Adrenal gland (tissue), 5 donors: ENCODE measurements around the gene PELI3.

ENCODE experiments used
- POLR2A ChIP-seq, 2 donors: fragments of 450-650 bp; IDR thresholded peaks; one replicate each; pipeline ENCODE4 v1.6.1; 2017; ENCODE audit warnings: antibody characterized with exemption in 2 of 2, mild to moderate bottlenecking in 2 of 2, moderate library complexity in 1 of 2
- TF ChIP-seq, protein P1 (sequence below), 6 experiments: fragments of 450-650 bp in 4 of 6; fragments of 200-600 bp in 2 of 6; sonication (generic) in 1 of 6; IDR thresholded peaks; 1 replicate in 5 of 6; 2 replicates in 1 of 6; pipeline versions ENCODE4 v1.5.1 to v1.8.0; 2016 to 2021; ENCODE audit warnings: antibody characterized with exemption in 6 of 6, mild to moderate bottlenecking in 2 of 6, moderate library complexity in 1 of 6
- donor health status: DM: no; HTN: no; CAD: no.

DNA sequence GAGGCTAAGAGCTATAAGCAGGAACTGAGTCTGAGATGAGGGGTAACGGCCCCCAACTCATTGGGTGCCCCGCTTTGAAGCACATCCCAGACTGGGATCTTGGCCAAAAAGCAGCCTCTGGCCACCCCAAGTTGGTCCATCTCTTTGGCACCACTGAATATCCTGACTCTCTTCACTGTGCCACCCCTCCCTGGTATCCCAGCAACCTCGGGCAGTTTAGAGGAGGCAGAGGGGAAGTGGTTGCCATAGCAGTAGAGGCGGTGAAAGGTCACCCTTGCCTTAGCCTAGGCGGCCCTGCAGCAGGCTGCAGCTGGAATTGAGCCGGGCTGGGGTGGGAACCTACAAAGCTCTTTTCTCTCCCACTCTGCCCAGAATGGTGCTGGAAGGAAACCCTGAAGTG, 1.1 kb downstream of the PELI3 start:
- TF ChIP-seq, protein P1, sequence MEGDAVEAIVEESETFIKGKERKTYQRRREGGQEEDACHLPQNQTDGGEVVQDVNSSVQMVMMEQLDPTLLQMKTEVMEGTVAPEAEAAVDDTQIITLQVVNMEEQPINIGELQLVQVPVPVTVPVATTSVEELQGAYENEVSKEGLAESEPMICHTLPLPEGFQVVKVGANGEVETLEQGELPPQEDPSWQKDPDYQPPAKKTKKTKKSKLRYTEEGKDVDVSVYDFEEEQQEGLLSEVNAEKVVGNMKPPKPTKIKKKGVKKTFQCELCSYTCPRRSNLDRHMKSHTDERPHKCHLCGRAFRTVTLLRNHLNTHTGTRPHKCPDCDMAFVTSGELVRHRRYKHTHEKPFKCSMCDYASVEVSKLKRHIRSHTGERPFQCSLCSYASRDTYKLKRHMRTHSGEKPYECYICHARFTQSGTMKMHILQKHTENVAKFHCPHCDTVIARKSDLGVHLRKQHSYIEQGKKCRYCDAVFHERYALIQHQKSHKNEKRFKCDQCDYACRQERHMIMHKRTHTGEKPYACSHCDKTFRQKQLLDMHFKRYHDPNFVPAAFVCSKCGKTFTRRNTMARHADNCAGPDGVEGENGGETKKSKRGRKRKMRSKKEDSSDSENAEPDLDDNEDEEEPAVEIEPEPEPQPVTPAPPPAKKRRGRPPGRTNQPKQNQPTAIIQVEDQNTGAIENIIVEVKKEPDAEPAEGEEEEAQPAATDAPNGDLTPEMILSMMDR (IDR thresholded peaks at IDR 0.05) = no peak
- no peak for TF ChIP-seq POLR2A (IDR thresholded peaks at IDR 0.05)
